SU-DHL-6 (cell line): ENCODE data around the gene KRTCAP2.

ENCODE experiments used
- H2AFZ ChIP-seq: fragments of 200-600 bp; sonication (generic); 2 replicates; pipeline ENCODE4 v1.6.1; 2014; ENCODE audit warnings: low read depth, mild to moderate bottlenecking, moderate library complexity, mixed read lengths, antibody characterized with exemption, low read length; ENCODE audit not compliant: severe bottlenecking
- H3F3A ChIP-seq: fragments of 200-600 bp; shearing (Covaris generic); 2 replicates; pipeline ENCODE4 v1.6.0; 2016; ENCODE audit warnings: antibody characterized with exemption, mild to moderate bottlenecking; ENCODE audit not compliant: insufficient read depth
- H3K27ac ChIP-seq: fragments of 200-600 bp; sonication (generic); 2 replicates; pipeline ENCODE4 v1.5.1; 2016; ENCODE audit warnings: low read depth, mild to moderate bottlenecking, low read length, moderate library complexity, mixed read lengths
- H3K27me3 ChIP-seq: fragments of 200-600 bp; sonication (generic), shearing (Covaris generic); 2 replicates; pipeline ENCODE4 v1.6.0; 2014; ENCODE audit warnings: mild to moderate bottlenecking, low read length
- H3K36me3 ChIP-seq: fragments of 200-600 bp; sonication (generic); 2 replicates; pipeline ENCODE4 v1.6.1; 2014; ENCODE audit warnings: mild to moderate bottlenecking, low read length, mixed read lengths
- H3K4me2 ChIP-seq: fragments of 300-600, 200-600 bp; shearing (Covaris generic), sonication (generic); 2 replicates; pipeline ENCODE4 v1.6.0; 2014; ENCODE audit warnings: low read length, low read depth, mild to moderate bottlenecking; ENCODE audit not compliant: poor library complexity, severe bottlenecking
- H3K4me3 ChIP-seq: fragments of 200-600 bp; sonication (generic); 2 replicates; pipeline ENCODE4 v1.5.1; 2014; ENCODE audit warnings: antibody characterized with exemption, low read length, mild to moderate bottlenecking, mixed read lengths; ENCODE audit not compliant: insufficient read depth, poor library complexity, severe bottlenecking
- H3K79me2 ChIP-seq: fragments of 200-600 bp; sonication (generic); 2 replicates; pipeline ENCODE4 v1.6.1; 2014; ENCODE audit warnings: mild to moderate bottlenecking, low read length, moderate library complexity; ENCODE audit not compliant: insufficient read depth
- H3K9ac ChIP-seq: fragments of 200-600 bp; sonication (generic); 2 replicates; pipeline ENCODE4 v1.7.0; 2014; ENCODE audit warnings: mild to moderate bottlenecking, low read length
- H3K9me2 ChIP-seq: fragments of 200-600 bp; sonication (generic); replicated peaks from 2 replicates; pipeline ENCODE4 v1.6.1; 2014; ENCODE audit warnings: low read length; ENCODE audit not compliant: insufficient read depth
- H3K9me3 ChIP-seq: fragments of 200-600 bp; sonication (generic); 2 replicates; pipeline ENCODE4 v1.6.1; 2014; ENCODE audit warnings: low read length, mixed read lengths; ENCODE audit not compliant: insufficient read depth
- H4K20me1 ChIP-seq: fragments of 200-600 bp; sonication (generic); 2 replicates; pipeline ENCODE4 v1.6.1; 2014; ENCODE audit warnings: low read depth, mild to moderate bottlenecking, antibody characterized with exemption, low read length, moderate library complexity, mixed read lengths
- CTCF ChIP-seq: fragments of 200-600 bp; sonication (generic); IDR thresholded peaks from one replicate; pipeline ENCODE4 v1.5.1; 2017; ENCODE audit warnings: antibody characterized with exemption, mild to moderate bottlenecking, low read length, moderate library complexity; ENCODE audit not compliant: insufficient read depth, poor library complexity, severe bottlenecking
- EZH2phosphoT487 ChIP-seq: fragments of 200-600 bp; sonication (generic), shearing (Covaris generic); conservative IDR thresholded peaks from 2 replicates; pipeline ENCODE4 v1.6.1; 2018; ENCODE audit warnings: mild to moderate bottlenecking, antibody characterized with exemption, low read length, moderate library complexity, mixed read lengths

KRTCAP2 gene

GRCh38 chr1:155139895-155140629 is 33.0 kb downstream of the KRTCAP2 start, which contains the start of gene DPM3:
Gene DPM3, minus strand, starts transcription at chr1:155140531. Its CDS starts 291 bp downstream, at chr1:155140240.
- H3K27me3 ChIP-seq: no peaks in the 10 kb centered on the region
- no peaks in the 10 kb centered on the region for H3K9me2 ChIP-seq
- H2AFZ ChIP-seq: peak within 1 kb of the TSS; percentile 75
- H3K4me2 ChIP-seq: peak within 1 kb of the TSS; percentile 63
- H3F3A ChIP-seq: peaks cover 16% of the 10 kb centered on the region
- H3K4me3 ChIP-seq: peak within 1 kb of the TSS; percentile 90
- no peaks in the 10 kb centered on the region for H4K20me1 ChIP-seq
- TF ChIP-seq EZH2phosphoT487 (no peak), CTCF (no peak)
- peak within 1 kb of the TSS; percentile 87 for H3K9ac ChIP-seq
- H3K27ac ChIP-seq: peak within 1 kb of the TSS; percentile 55
- H3K79me2 ChIP-seq: peaks cover 8% of the 10 kb centered on the region; the same call in 1 of the 2 replicates
- no peaks in the 10 kb centered on the region for H3K36me3 ChIP-seq
- H3K9me3 ChIP-seq: no peaks in the 10 kb centered on the region

- TF ChIP-seq EZH2phosphoT487 (no peak), CTCF (no peak)
- Histone ChIP-seq H3K79me2 (peaks cover 8% of the 10 kb centered on the region; the same call in 1 of the 2 replicates), H2AFZ (no peak overlapping the region), H3K9me2 (no peaks in the 10 kb centered on the region), H3K9me3 (no peaks in the 10 kb centered on the region), H3K9ac (peak overlapping the region; percentile 78), H3K27ac (peak overlapping the region; percentile 74), H3K4me2 (peak overlapping the region; percentile 76), H3K36me3 (no peaks in the 10 kb centered on the region), H4K20me1 (no peaks in the 10 kb centered on the region), H3K27me3 (no peaks in the 10 kb centered on the region), H3K4me3 (no peak overlapping the region), H3F3A (peaks cover 24% of the 10 kb centered on the region)
These were observed 35.8 kb downstream of the KRTCAP2 start for GRCh38 chr1:155137154-155137949.

- Histone ChIP-seq H3K9me3 (no peaks in the 10 kb centered on the region), H3K27ac (peak overlapping the region; percentile 74), H3K9ac (peak overlapping the region; percentile 78), H3K79me2 (peaks cover 8% of the 10 kb centered on the region; the same call in 1 of the 2 replicates), H4K20me1 (no peaks in the 10 kb centered on the region), H2AFZ (no peak overlapping the region), H3K9me2 (no peaks in the 10 kb centered on the region), H3K36me3 (no peaks in the 10 kb centered on the region), H3F3A (peaks cover 24% of the 10 kb centered on the region), H3K4me2 (peak overlapping the region; percentile 76), H3K27me3 (no peaks in the 10 kb centered on the region), H3K4me3 (peak overlapping the region; percentile 82)
- TF ChIP-seq CTCF (no peak), EZH2phosphoT487 (no peak)
These were observed 36.4 kb downstream of the KRTCAP2 start for GRCh38 chr1:155136748-155137147.
